CD14-positive monocyte (primary cell): Measurements from ENCODE around the gene AEN. TPM values are rescaled to one million over a fixed set of nuclear protein-coding genes. Genes with fewer than 3 reads are reported as not detected.

Experiments used
- DNase-seq, 3 donors: peaks; one replicate each; pipeline ENCODE4 v3.0.0-alpha.2; 2011 to 2022
- H2AFZ ChIP-seq: 2 replicates; pipeline ENCODE4 v1.6.0; 2012; ENCODE audit warnings: mild to moderate bottlenecking, low read depth, low read length, inconsistent platforms; ENCODE audit not compliant: insufficient read depth, poor library complexity, severe bottlenecking
- H3K27ac ChIP-seq, 2 donors: 1 replicate in 1 of 2; 2 replicates in 1 of 2; pipeline ENCODE4 v1.5.1; 2012 to 2013; ENCODE audit warnings: low read length in 2 of 2, control low read depth in 1 of 2, inconsistent platforms in 1 of 2, low read depth in 1 of 2, mild to moderate bottlenecking in 1 of 2
- H3K27me3 ChIP-seq, 2 donors: one replicate each; pipeline versions ENCODE4 v1.6.0 to v1.6.1; 2011 to 2013; ENCODE audit warnings: low read length in 2 of 2; ENCODE audit not compliant: control insufficient read depth in 2 of 2, insufficient read depth in 2 of 2
- H3K36me3 ChIP-seq, 2 donors: replicated peaks in 1 of 2; 1 replicate in 1 of 2; 2 replicates in 1 of 2; pipeline versions ENCODE4 v1.5.1 to v1.6.1; 2012 to 2013; ENCODE audit warnings: low read length in 2 of 2, control low read depth in 1 of 2, inconsistent platforms in 1 of 2, mild to moderate bottlenecking in 1 of 2; ENCODE audit not compliant: insufficient read depth in 2 of 2, control insufficient read depth in 1 of 2
- H3K4me1 ChIP-seq, 2 donors: 1 replicate in 1 of 2; 2 replicates in 1 of 2; pipeline versions ENCODE4 v1.5.1 to v1.6.1; 2012 to 2013; ENCODE audit warnings: low read length in 2 of 2, control low read depth in 1 of 2, inconsistent platforms in 1 of 2, mild to moderate bottlenecking in 1 of 2, moderate library complexity in 1 of 2; ENCODE audit not compliant: insufficient read depth in 2 of 2, control insufficient read depth in 1 of 2
- H3K4me2 ChIP-seq: replicated peaks from 2 replicates; pipeline ENCODE3; 2012; ENCODE audit warnings: low read length, moderate library complexity, mild to moderate bottlenecking; ENCODE audit not compliant: poor library complexity, severe bottlenecking; ENCODE audit errors: extremely low read depth
- H3K4me3 ChIP-seq, 3 experiments: fragments of 200-600 bp in 1 of 3; sonication (generic) in 1 of 3; replicated peaks in 1 of 3; 1 replicate in 2 of 3; 2 replicates in 1 of 3; pipeline ENCODE4 v1.5.1; 2011 to 2013; ENCODE audit warnings: low read length in 3 of 3, mild to moderate bottlenecking in 3 of 3, control low read depth in 2 of 3, low read depth in 2 of 3, inconsistent platforms in 1 of 3, moderate library complexity in 1 of 3
- H3K79me2 ChIP-seq: 2 replicates; pipeline ENCODE4 v1.6.0; 2012; ENCODE audit warnings: mild to moderate bottlenecking, control low read depth, inconsistent platforms, low read length, moderate library complexity; ENCODE audit not compliant: insufficient read depth
- H3K9ac ChIP-seq: 2 replicates; pipeline ENCODE4 v1.6.0; 2017; ENCODE audit warnings: low read length, mild to moderate bottlenecking; ENCODE audit not compliant: insufficient read depth, poor library complexity, severe bottlenecking
- H3K9me3 ChIP-seq, 2 donors: replicated peaks in 1 of 2; 1 replicate in 1 of 2; 2 replicates in 1 of 2; pipeline versions ENCODE4 v1.5.1 to v1.6.1; 2012 to 2013; ENCODE audit warnings: low read length in 2 of 2, control low read depth in 1 of 2; ENCODE audit not compliant: control insufficient read depth in 1 of 2, insufficient read depth in 1 of 2
- H4K20me1 ChIP-seq: 2 replicates; pipeline ENCODE4 v1.6.0; 2012; ENCODE audit warnings: mild to moderate bottlenecking, low read length, control low read depth, moderate library complexity; ENCODE audit not compliant: insufficient read depth
- H3K27ac Mint-ChIP-seq, 7 donors: one replicate each; pipeline ENCODE4 v1.8.0; 2020; ENCODE audit warnings: mild to moderate bottlenecking in 7 of 7, mixed read lengths in 7 of 7, moderate library complexity in 6 of 7, inconsistent platforms in 2 of 7
- H3K27me3 Mint-ChIP-seq, 3 donors: one replicate each; pipeline ENCODE4 v1.8.0; 2021 to 2022; ENCODE audit warnings: low read depth in 3 of 3, mild to moderate bottlenecking in 3 of 3, mixed read lengths in 3 of 3, moderate library complexity in 3 of 3, inconsistent platforms in 1 of 3
- H3K36me3 Mint-ChIP-seq, 2 donors: one replicate each; pipeline ENCODE4 v1.8.0; 2020; ENCODE audit warnings: mixed read lengths in 2 of 2, inconsistent platforms in 1 of 2, mild to moderate bottlenecking in 1 of 2
- H3K4me1 Mint-ChIP-seq: one replicate; pipeline ENCODE4 v1.8.0; 2020; ENCODE audit warnings: mild to moderate bottlenecking, mixed read lengths
- H3K4me3 Mint-ChIP-seq, 2 donors: one replicate each; pipeline ENCODE4 v1.8.0; 2020; ENCODE audit warnings: mild to moderate bottlenecking in 2 of 2, mixed read lengths in 2 of 2, moderate library complexity in 1 of 2
- H3K9me3 Mint-ChIP-seq, 7 donors: one replicate each; pipeline ENCODE4 v1.8.0; 2020 to 2022; ENCODE audit warnings: mixed read lengths in 7 of 7, mild to moderate bottlenecking in 6 of 7, moderate library complexity in 6 of 7, inconsistent platforms in 2 of 7
- CTCF ChIP-seq: fragments of 200-600 bp; IDR thresholded peaks from one replicate; pipeline ENCODE4 v1.8.0; 2022; ENCODE audit warnings: antibody characterized with exemption, mild to moderate bottlenecking
- WGBS: methylation state at CpG from one replicate; pipeline ENCODE4 v1.1.5; 2013; ENCODE audit warnings: missing lambda C conversion rate; ENCODE audit not compliant: insufficient coverage; 5-methylcytosine and 5-hydroxymethylcytosine counted together
- intact Hi-C, 2 donors: fragments of 100-400 bp; cut with micrococcal nuclease; formaldehyde crosslinking; loops; one replicate each; pipeline versions ENCODE4 v1.15.0 to v1.15.1; 2023
- polyA plus RNA-seq, 3 donors: library from polyadenylated mRNA; depleted of rRNA in 1 of 3; unstranded in 2 of 3; stranded (reverse) in 1 of 3; fragments of 300-500 nt in 2 of 3; fragments of >200 nt in 1 of 3; fragmentation: Illumina TruSeq in 2 of 3; gene quantifications; 1 replicate in 2 of 3; 2 replicates in 1 of 3; pipeline ENCODE4 v1.2.3, GENCODE V29; 2012 to 2021

The AEN gene
- polyA plus RNA-seq, 3 donors = 4.6 to 10.7 (median 6.3) TPM

GRCh38 chr15:88646088-88646405 is 24.9 kb downstream of the AEN start:
- no peak overlapping the region for H3K4me3 ChIP-seq
- H3K27me3 ChIP-seq = no peaks in the 10 kb centered on the region
- no peaks in the 10 kb centered on the region for H3K9me3 ChIP-seq
- H2AFZ ChIP-seq = no peak overlapping the region
- Mint-ChIP-seq H3K27me3 (peaks cover 0 to 2% (median 0%) of the 10 kb centered on the region in 3 donors), H3K4me3 (no peak overlapping the region), H3K4me1 (peaks cover 14% of the 10 kb centered on the region), H3K9me3 (peaks cover 0 to 2% (median 0%) of the 10 kb centered on the region in 7 donors), H3K27ac (no peak overlapping the region), H3K36me3 (no peaks in the 10 kb centered on the region)
- no peaks in the 10 kb centered on the region for H3K36me3 ChIP-seq
- H4K20me1 ChIP-seq = no peaks in the 10 kb centered on the region
- no peak overlapping the region for H3K4me2 ChIP-seq
- DNase-seq = no peak
- peaks cover 10 to 11% of the 10 kb centered on the region in 2 donors for H3K4me1 ChIP-seq
- H3K9ac ChIP-seq = no peak overlapping the region
- no peaks in the 10 kb centered on the region for H3K79me2 ChIP-seq
- intact Hi-C loops = no loop called here
- no CpG with 5 or more reads among the region's 1 CpG for WGBS
- no peak for TF ChIP-seq CTCF
- no peak overlapping the region for H3K27ac ChIP-seq

- Histone ChIP-seq H3K4me3 (no peak overlapping the region), H3K79me2 (no peaks in the 10 kb centered on the region), H3K9ac (no peak overlapping the region), H4K20me1 (no peaks in the 10 kb centered on the region), H3K27ac (no peak overlapping the region), H3K9me3 (no peaks in the 10 kb centered on the region), H3K27me3 (no peaks in the 10 kb centered on the region), H3K36me3 (no peaks in the 10 kb centered on the region), H3K4me2 (no peak overlapping the region), H3K4me1 (peaks cover under 1 to 2% of the 10 kb centered on the region in 2 donors), H2AFZ (no peak overlapping the region)
- H3K9me3 Mint-ChIP-seq = peaks cover 0 to 2% (median 0%) of the 10 kb centered on the region in 7 donors
- no peak for TF ChIP-seq CTCF
- H3K27me3 Mint-ChIP-seq = peaks cover 0 to 2% (median 0%) of the 10 kb centered on the region in 3 donors
- no peak overlapping the region for H3K4me3 Mint-ChIP-seq
- no peak for DNase-seq
- H3K4me1 Mint-ChIP-seq = peaks cover 6% of the 10 kb centered on the region
- no peaks in the 10 kb centered on the region for H3K36me3 Mint-ChIP-seq
- H3K27ac Mint-ChIP-seq = peak overlapping the region in 2 of 7 donors; percentile 23 to 27
- WGBS = 100% methylated on average over 1 of the region's 5 CpGs
- intact Hi-C loops = no loop called here
Measured at GRCh38 chr15:88646951-88647350, 25.8 kb downstream of the AEN start.
